Measurements from ENCODE around the gene CHKB. TPM values are rescaled to one million over a fixed set of nuclear protein-coding genes. Genes with fewer than 3 reads are reported as not detected.
"Not testable (repeated sequence)": the region's sequence is repeated elsewhere in the genome, so short reads cannot be mapped to it uniquely, and the experiment has no call there.

CHKB gene
- total RNA-seq, 2 experiments from 2014 or later = 101 to 111 TPM

GRCh38 chr22:50548040-50548920 lies 34.4 kb downstream of the CHKB start:
- Mint-ChIP-seq H3K36me3 (ENCODE audit: low read depth) (peaks cover 3% of the 10 kb centered on the region), H3K27me3 (no peaks in the 10 kb centered on the region)
- CTCF ChIA-PET = interaction anchor here (1.0 to 5.6 kb wide), 12 partner anchors 9 to 73 kb away, joined by 3 to 48 read pairs (median 6); partner anchors contain the start of genes CPT1B, SCO2, SYCE3 and TYMP

GRCh38 chr22:50547263-50547985 lies 35.2 kb downstream of the CHKB start:
- POLR2A ChIA-PET = interaction anchor here (0.9 to 8.9 kb wide), 11 partner anchors 9 to 81 kb away, joined by 5 to 151 read pairs (median 28); partner anchors contain the start of genes ARSA, CHKB, LMF2 and NCAPH2
- Mint-ChIP-seq H3K36me3 (ENCODE audit: low read depth) (peaks cover 6% of the 10 kb centered on the region), H3K27ac (peak overlapping the region; percentile 62), H3K9me3 (no peaks in the 10 kb centered on the region), H3K4me3 (no peak overlapping the region), H3K4me1 (peaks cover 47% of the 10 kb centered on the region), H3K27me3 (no peaks in the 10 kb centered on the region)
- DNase-seq = no peak
- CTCF ChIA-PET = interaction anchor here (1.3 to 5.6 kb wide), 8 partner anchors 8 to 73 kb away, joined by 4 to 48 read pairs (median 10); partner anchors contain the start of genes SCO2, SYCE3 and TYMP

More at GRCh38 chr22:50548040-50548920, 34.4 kb downstream of the CHKB start:
- Mint-ChIP-seq H3K4me3 (peak overlapping the region; percentile 63), H3K27ac (peak overlapping the region; percentile 73), H3K9me3 (no peaks in the 10 kb centered on the region), H3K4me1 (peaks cover 44% of the 10 kb centered on the region)
- POLR2A ChIA-PET = interaction anchor here (0.8 to 8.9 kb wide), 14 partner anchors 9 to 578 kb away, joined by 3 to 151 read pairs (median 15); partner anchors contain the start of genes ARSA, CHKB, LMF2 and NCAPH2
- peak; percentile 68 for DNase-seq

GRCh38 chr22:50546326-50547262 lies 36.1 kb downstream of the CHKB start:
- peaks cover 55% of the 10 kb centered on the region for H3K4me1 Mint-ChIP-seq
- POLR2A ChIA-PET = interaction anchor here (1.8 to 8.9 kb wide), 12 partner anchors 8 to 77 kb away, joined by 8 to 151 read pairs (median 29); partner anchors contain the start of genes CHKB, LMF2, NCAPH2 and SCO2
- H3K27ac Mint-ChIP-seq = peak overlapping the region; percentile 75
- no peak overlapping the region for H3K4me3 Mint-ChIP-seq
- peaks cover 7% of the 10 kb centered on the region for H3K36me3 Mint-ChIP-seq (ENCODE audit: low read depth)
- H3K27me3 Mint-ChIP-seq = no peaks in the 10 kb centered on the region
- DNase-seq = no peak
- no peaks in the 10 kb centered on the region for H3K9me3 Mint-ChIP-seq
- CTCF ChIA-PET = interaction anchor here (2.0 to 9.2 kb wide), 7 partner anchors 7 to 74 kb away, joined by 9 to 150 read pairs (median 18); partner anchors contain the start of genes SCO2, SYCE3 and TYMP

- H3K27ac Mint-ChIP-seq = peak within 1 kb of the TSS; percentile 75
- ChIA-PET CTCF (interaction anchor here (1.2 to 9.2 kb wide), 8 partner anchors 9 to 355 kb away, joined by 3 to 150 read pairs (median 6); partner anchors contain the start of genes CHKB, LMF2, NCAPH2 and SCO2), POLR2A (interaction anchor here (0.6 to 8.9 kb wide), 14 partner anchors 10 to 76 kb away, joined by 3 to 151 read pairs (median 8); partner anchors contain the start of genes CHKB, LMF2, NCAPH2 and SCO2)
- peaks cover 7% of the 10 kb centered on the region for H3K36me3 Mint-ChIP-seq (ENCODE audit: low read depth)
- H3K27me3 Mint-ChIP-seq = no peaks in the 10 kb centered on the region
- H3K4me1 Mint-ChIP-seq = peaks cover 62% of the 10 kb centered on the region
- no peaks in the 10 kb centered on the region for H3K9me3 Mint-ChIP-seq
- H3K4me3 Mint-ChIP-seq = peak within 1 kb of the TSS; percentile 63
- peak; percentile 60 for DNase-seq
Measured at GRCh38 chr22:50545522-50546325, 36.9 kb downstream of the CHKB start, which contains the start of gene KLHDC7B. TSS of gene KLHDC7B (plus strand) at chr22:50545899. CDS start at chr22:50546244, 345 bp downstream.

GRCh38 chr22:50544746-50545253 lies 37.8 kb downstream of the CHKB start:
- DNase-seq = peak; percentile 61
- Mint-ChIP-seq H3K27ac (peak overlapping the region; percentile 75), H3K4me1 (peaks cover 61% of the 10 kb centered on the region), H3K9me3 (no peaks in the 10 kb centered on the region), H3K4me3 (peak overlapping the region; percentile 63), H3K36me3 (ENCODE audit: low read depth) (peaks cover 3% of the 10 kb centered on the region), H3K27me3 (no peaks in the 10 kb centered on the region)
- ChIA-PET POLR2A (interaction anchor here (0.9 to 8.9 kb wide), 13 partner anchors 9 to 76 kb away, joined by 3 to 151 read pairs (median 8); partner anchors contain the start of genes CHKB, LMF2, NCAPH2 and SCO2), CTCF (interaction anchor here (1.0 to 9.2 kb wide), 9 partner anchors 10 to 354 kb away, joined by 3 to 150 read pairs (median 6); partner anchors contain the start of genes CHKB, LMF2, NCAPH2 and SCO2)

GRCh38 chr22:50544078-50544745 lies 38.4 kb downstream of the CHKB start:
- ChIA-PET POLR2A (interaction anchor here (0.7 to 8.9 kb wide), 11 partner anchors 9 to 77 kb away, joined by 3 to 151 read pairs (median 8); partner anchors contain the start of genes CHKB, LMF2, NCAPH2 and SCO2), CTCF (interaction anchor here (1.0 to 9.2 kb wide), 8 partner anchors 12 to 76 kb away, joined by 3 to 150 read pairs (median 6); partner anchors contain the start of genes CHKB, LMF2, NCAPH2 and SCO2)
- peaks cover 63% of the 10 kb centered on the region for H3K4me1 Mint-ChIP-seq
- H3K4me3 Mint-ChIP-seq = peak overlapping the region; percentile 63
- no peaks in the 10 kb centered on the region for H3K27me3 Mint-ChIP-seq
- peak; percentile 90 for DNase-seq
- no peaks in the 10 kb centered on the region for H3K9me3 Mint-ChIP-seq
- H3K27ac Mint-ChIP-seq = peak overlapping the region; percentile 75
- H3K36me3 Mint-ChIP-seq (ENCODE audit: low read depth) = peaks cover 3% of the 10 kb centered on the region

GRCh38 chr22:50542416-50542927 lies 40.2 kb downstream of the CHKB start:
- ChIA-PET CTCF (interaction anchor here (5.9 to 9.2 kb wide), 2 partner anchors 15 to 78 kb away, joined by 44 to 150 read pairs; partner anchors contain the start of genes SCO2 and TYMP), POLR2A (interaction anchor here (1.0 to 10.1 kb wide), 4 partner anchors 14 to 79 kb away, joined by 4 to 583 read pairs (median 6); partner anchors contain the start of genes SCO2, SYCE3 and TYMP)
- Mint-ChIP-seq H3K4me1 (peaks cover 70% of the 10 kb centered on the region), H3K4me3 (peak overlapping the region; percentile 11), H3K9me3 (no peaks in the 10 kb centered on the region), H3K27ac (peak overlapping the region; percentile 99), H3K27me3 (no peaks in the 10 kb centered on the region), H3K36me3 (ENCODE audit: low read depth) (peaks cover 12% of the 10 kb centered on the region)
- no peak for DNase-seq

GRCh38 chr22:50541667-50542026 lies 41.0 kb downstream of the CHKB start:
- POLR2A ChIA-PET = interaction anchor here (1.5 to 10.1 kb wide), 7 partner anchors 8 to 80 kb away, joined by 5 to 583 read pairs (median 37); partner anchors contain the start of genes CHKB, LMF2, NCAPH2 and SCO2
- not testable (repeated sequence) for H3K9me3 Mint-ChIP-seq, H3K27me3 Mint-ChIP-seq, H3K4me3 Mint-ChIP-seq
- DNase-seq = peak; percentile 58
- H3K4me1 Mint-ChIP-seq = peaks cover 76% of the 10 kb centered on the region
- peaks cover 12% of the 10 kb centered on the region for H3K36me3 Mint-ChIP-seq (ENCODE audit: low read depth)
- CTCF ChIA-PET = interaction anchor here (3.0 to 9.2 kb wide), 3 partner anchors 14 to 79 kb away, joined by 14 to 150 read pairs (median 44); partner anchors contain the start of genes SCO2, SYCE3 and TYMP
- H3K27ac Mint-ChIP-seq = peak overlapping the region; percentile 99

- Mint-ChIP-seq H3K27ac (peak overlapping the region; percentile 99), H3K4me1 (peaks cover 74% of the 10 kb centered on the region), H3K4me3 (peak overlapping the region; percentile 26), H3K36me3 (ENCODE audit: low read depth) (peaks cover 12% of the 10 kb centered on the region), H3K9me3 (no peaks in the 10 kb centered on the region), H3K27me3 (no peaks in the 10 kb centered on the region)
- DNase-seq = no peak
- POLR2A ChIA-PET = interaction anchor here (0.7 to 10.1 kb wide), 18 partner anchors 9 to 349 kb away, joined by 3 to 583 read pairs (median 10); partner anchors contain the start of genes ARSA, CHKB, LMF2 and NCAPH2
- CTCF ChIA-PET = interaction anchor here (0.7 to 9.2 kb wide), 6 partner anchors 8 to 80 kb away, joined by 3 to 150 read pairs (median 12); partner anchors contain the start of genes SCO2, SYCE3 and TYMP
Measured at GRCh38 chr22:50540381-50540780, 42.3 kb downstream of the CHKB start.
